Gastroesophageal sphincter (tissue), 3 donors: ENCODE data around the gene NRG2.

Experiments used
- CTCF ChIP-seq, 4 experiments: fragments of 200-600 bp in 2 of 4; fragments of 450-650 bp in 2 of 4; sonication (generic) in 1 of 4; IDR thresholded peaks; one replicate each; pipeline ENCODE4 v1.5.1; 2017 to 2019; ENCODE audit warnings: antibody characterized with exemption in 4 of 4, mild to moderate bottlenecking in 2 of 4, moderate library complexity in 2 of 4
- EP300 ChIP-seq: sonication (generic); formaldehyde crosslinking; IDR thresholded peaks from one replicate; pipeline ENCODE4 v1.6.1; 2017; ENCODE audit warnings: antibody characterized with exemption, mild to moderate bottlenecking
- POLR2A ChIP-seq, 2 donors: fragments of 450-650 bp; IDR thresholded peaks; one replicate each; pipeline ENCODE4 v1.6.1; 2017; ENCODE audit warnings: antibody characterized with exemption in 2 of 2, mild to moderate bottlenecking in 2 of 2, moderate library complexity in 1 of 2
- POLR2AphosphoS5 ChIP-seq: sonication (generic); formaldehyde crosslinking; IDR thresholded peaks from one replicate; pipeline ENCODE4 v1.6.1; 2017; ENCODE audit warnings: antibody characterized with exemption

DNA sequence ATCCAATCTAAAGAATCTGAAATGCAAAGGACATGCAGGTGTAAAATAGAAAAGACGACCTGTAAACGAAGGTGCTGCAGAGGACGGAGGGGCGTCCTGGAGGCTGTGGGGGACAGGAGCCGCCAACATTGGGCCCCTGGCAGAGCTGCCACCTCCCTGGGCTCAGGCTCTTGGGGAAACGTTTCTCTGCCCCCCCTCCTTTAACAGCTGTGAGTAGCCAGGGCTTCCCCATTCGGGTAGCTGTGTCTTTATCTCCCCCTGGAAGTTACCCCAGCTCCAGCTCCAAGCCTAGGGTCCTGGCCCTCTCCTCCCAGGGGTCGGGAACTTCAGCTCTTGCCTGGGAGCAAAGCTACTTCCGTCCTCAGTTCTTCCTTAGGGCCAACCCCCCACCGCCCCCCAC lies 196.0 kb downstream of the NRG2 start:
- TF ChIP-seq CTCF (IDR thresholded peaks at IDR 0.05) (no peak), POLR2A (IDR thresholded peaks at IDR 0.05) (no peak), POLR2AphosphoS5 (no peak), EP300 (no peak)
